ENCODE results near the gene NINJ1. TPM values are rescaled to one million over a fixed set of nuclear protein-coding genes. Genes with fewer than 3 reads are reported as not detected.

Gene NINJ1
- total RNA-seq, 1 donor from 2014 or later = 11.0 TPM

DNA sequence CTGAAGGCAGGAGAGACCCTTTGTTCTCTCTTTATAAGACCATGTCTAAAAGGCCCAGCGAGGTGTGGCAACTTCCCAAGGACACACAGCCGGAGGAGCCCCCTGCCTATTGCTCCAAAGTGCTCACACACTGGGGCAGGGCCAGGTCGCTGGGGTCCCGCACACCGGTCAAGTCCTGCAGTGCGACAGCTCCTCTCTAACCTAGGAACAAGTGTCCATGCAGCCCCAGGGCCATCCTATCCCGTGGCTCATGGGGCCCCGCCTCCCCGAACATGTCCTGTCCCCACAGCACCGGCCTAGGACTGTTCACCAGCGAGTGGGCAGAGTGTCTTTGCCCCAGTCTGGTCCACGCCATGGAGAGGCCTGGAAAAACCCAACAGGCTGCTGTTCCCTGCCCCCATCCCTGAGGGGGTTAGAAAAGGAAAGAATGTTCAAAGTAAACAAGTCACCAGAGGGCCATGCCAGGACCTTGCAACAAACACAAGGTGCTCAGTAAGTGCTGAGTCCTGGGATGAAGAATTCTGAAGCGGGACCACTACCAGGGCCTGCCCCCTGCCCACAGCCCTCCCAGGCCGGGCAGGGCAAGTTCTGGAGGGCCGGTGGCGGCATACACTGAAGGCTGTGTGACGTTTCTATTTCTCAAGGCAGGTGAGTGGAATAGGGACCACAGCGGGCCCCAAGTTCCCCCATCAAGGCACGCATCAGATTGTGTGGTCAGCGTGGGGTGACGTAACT lies 938 bp downstream of the NINJ1 start:
- TF ChIP-seq, protein P1, sequence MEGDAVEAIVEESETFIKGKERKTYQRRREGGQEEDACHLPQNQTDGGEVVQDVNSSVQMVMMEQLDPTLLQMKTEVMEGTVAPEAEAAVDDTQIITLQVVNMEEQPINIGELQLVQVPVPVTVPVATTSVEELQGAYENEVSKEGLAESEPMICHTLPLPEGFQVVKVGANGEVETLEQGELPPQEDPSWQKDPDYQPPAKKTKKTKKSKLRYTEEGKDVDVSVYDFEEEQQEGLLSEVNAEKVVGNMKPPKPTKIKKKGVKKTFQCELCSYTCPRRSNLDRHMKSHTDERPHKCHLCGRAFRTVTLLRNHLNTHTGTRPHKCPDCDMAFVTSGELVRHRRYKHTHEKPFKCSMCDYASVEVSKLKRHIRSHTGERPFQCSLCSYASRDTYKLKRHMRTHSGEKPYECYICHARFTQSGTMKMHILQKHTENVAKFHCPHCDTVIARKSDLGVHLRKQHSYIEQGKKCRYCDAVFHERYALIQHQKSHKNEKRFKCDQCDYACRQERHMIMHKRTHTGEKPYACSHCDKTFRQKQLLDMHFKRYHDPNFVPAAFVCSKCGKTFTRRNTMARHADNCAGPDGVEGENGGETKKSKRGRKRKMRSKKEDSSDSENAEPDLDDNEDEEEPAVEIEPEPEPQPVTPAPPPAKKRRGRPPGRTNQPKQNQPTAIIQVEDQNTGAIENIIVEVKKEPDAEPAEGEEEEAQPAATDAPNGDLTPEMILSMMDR (IDR thresholded peaks at IDR 0.05) = no peak
- ATAC-seq (ENCODE audit: low read depth) (no peak), DNase-seq (no peak)
- ChIA-PET POLR2A (interaction anchor here (0.5 to 2.6 kb wide), 7 partner anchors 11 to 433 kb away, joined by 3 to 15 read pairs (median 6); no protein-coding TSS in a partner anchor), CTCF (interaction anchor here (1.5 kb wide), 1 partner anchor 13 kb away, joined by 4 read pairs; no protein-coding TSS in a partner anchor)
- H3K4me3 Mint-ChIP-seq = peak overlapping the region; percentile 85
- no peaks in the 10 kb centered on the region for H3K27me3 Mint-ChIP-seq
- peak overlapping the region; percentile 46 for H3K27ac Mint-ChIP-seq
- peaks cover 43% of the 10 kb centered on the region for H3K4me1 Mint-ChIP-seq
- intact Hi-C loops (cut with micrococcal nuclease) = loop anchor here (10.0 kb wide), 2 partner anchors 322 to 432 kb away; partner anchors contain the start of genes FAM120A and FAM120AOS
- no peaks in the 10 kb centered on the region for H3K9me3 Mint-ChIP-seq
- no peaks in the 10 kb centered on the region for H3K36me3 Mint-ChIP-seq (ENCODE audit: low read depth)

DNA sequence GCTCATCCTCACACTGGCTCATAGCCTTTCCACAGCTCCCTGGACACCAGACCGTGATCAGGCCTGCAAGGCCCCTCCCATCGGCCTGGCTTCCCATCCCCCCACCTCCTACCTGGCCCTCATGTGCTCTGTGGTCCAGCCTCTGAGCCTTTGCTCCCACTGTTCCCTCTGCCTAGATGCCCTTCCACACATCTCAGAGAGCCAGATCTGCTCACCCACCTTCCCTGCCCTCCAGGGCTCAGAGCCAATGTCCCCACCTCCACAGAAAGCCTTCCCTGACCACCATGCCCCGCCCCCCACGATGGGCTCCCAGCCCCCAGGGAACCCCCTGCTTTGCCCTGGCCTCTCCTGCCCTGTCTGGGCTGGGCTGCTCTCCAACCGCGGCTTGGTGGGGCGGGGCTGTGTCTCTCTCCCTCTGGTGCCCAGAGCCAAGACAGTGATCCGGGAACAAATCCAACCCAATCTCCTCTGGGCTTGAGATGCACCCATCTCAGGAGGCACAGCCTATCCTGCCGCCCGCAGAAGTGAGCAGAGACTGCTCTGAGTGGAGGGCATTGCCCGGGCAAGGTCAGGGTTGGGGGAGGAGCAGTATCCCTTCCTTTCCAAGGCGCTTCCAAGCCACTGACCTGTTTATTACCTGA lies 1.6 kb downstream of the NINJ1 start:
- no peak for DNase-seq
- ChIA-PET POLR2A (no interaction called here), CTCF (no interaction called here)
- ATAC-seq (ENCODE audit: low read depth) = no peak
- intact Hi-C loops (cut with micrococcal nuclease) = loop anchor here (10.0 kb wide), 2 partner anchors 322 to 432 kb away; partner anchors contain the start of genes FAM120A and FAM120AOS
- Mint-ChIP-seq H3K4me1 (peaks cover 42% of the 10 kb centered on the region), H3K36me3 (ENCODE audit: low read depth) (no peaks in the 10 kb centered on the region), H3K27me3 (no peaks in the 10 kb centered on the region), H3K4me3 (peak overlapping the region; percentile 85), H3K27ac (no peak overlapping the region), H3K9me3 (no peaks in the 10 kb centered on the region)
- TF ChIP-seq, protein P1 (IDR thresholded peaks at IDR 0.05) = no peak

DNA sequence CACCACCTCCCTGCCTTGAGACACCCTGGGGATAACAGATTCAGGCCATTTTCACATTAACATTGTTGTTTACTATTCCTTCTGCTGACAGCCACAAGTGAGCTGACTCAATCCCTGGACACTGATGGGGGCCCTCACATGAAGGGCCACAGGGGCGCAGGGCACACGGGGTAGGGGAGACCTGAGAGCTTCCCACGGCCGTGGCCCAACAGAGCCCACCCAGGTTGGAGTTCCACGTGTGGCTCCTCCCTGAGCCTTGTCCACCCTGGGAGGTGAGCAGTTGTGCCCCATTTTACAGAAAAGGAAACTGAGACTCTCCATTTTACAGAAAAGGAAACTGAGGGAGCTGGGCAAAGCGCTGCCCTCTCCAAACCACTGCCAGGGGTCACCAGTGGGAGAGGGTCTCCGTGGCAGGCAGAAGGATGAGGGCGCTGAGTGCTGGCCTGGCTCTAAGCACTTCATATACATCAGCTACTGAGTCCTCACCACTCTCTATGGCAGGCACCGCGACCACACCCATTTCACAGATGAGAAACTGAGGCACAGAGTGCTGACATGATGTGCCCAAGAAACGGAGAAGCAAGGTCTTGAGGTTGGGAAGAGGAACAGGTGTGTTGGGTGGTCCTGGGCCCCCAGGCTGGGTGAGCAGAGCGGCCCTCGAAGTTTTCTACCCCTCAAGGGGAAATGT lies 2.3 kb downstream of the NINJ1 start:
- POLR2A ChIA-PET = no interaction called here
- Mint-ChIP-seq H3K4me3 (peak overlapping the region; percentile 53), H3K4me1 (peaks cover 43% of the 10 kb centered on the region), H3K9me3 (no peaks in the 10 kb centered on the region), H3K36me3 (ENCODE audit: low read depth) (no peaks in the 10 kb centered on the region), H3K27me3 (no peaks in the 10 kb centered on the region), H3K27ac (no peak overlapping the region)
- DNase-seq = no peak
- intact Hi-C loops (cut with micrococcal nuclease) = loop anchor here (10.0 kb wide), 2 partner anchors 323 to 433 kb away; partner anchors contain the start of genes FAM120A and FAM120AOS
- CTCF ChIA-PET = no interaction called here
- ATAC-seq (ENCODE audit: low read depth) = no peak
- TF ChIP-seq, protein P1 (IDR thresholded peaks at IDR 0.05) = no peak

DNA sequence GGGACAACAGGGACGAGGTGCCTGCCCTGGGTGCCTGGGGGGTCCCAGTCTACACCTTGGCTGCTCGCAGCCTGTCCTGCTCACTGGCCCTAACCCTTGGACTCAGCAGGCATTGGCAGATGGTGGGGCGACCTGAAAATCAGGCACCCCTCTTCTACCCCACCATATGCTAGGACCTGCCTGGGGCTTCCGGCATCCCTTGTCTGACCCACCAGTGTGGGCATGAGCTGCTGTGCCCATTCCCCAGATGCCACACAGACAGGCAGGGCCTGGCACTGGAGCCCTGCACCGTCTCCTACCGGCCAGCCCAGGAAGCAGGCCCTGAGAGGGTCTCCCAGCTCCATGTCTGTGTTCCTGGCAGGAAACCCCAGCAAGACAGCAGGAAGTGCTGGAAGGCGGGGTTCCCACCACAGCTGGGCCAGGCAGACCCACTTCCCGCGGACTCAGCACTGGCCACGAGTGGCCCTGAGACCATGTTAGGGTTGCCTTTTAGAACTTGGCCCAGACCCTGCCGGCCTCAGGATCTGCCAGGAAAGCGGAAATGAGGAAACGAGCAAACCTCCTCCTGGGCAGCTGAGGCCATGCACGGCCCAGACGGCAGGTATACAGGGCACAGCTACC lies 3.1 kb downstream of the NINJ1 start:
- no peak for DNase-seq
- Mint-ChIP-seq H3K27me3 (no peaks in the 10 kb centered on the region), H3K4me1 (peaks cover 38% of the 10 kb centered on the region), H3K9me3 (no peaks in the 10 kb centered on the region), H3K27ac (no peak overlapping the region), H3K36me3 (ENCODE audit: low read depth) (no peaks in the 10 kb centered on the region), H3K4me3 (no peak overlapping the region)
- ATAC-seq (ENCODE audit: low read depth) = no peak
- POLR2A ChIA-PET = no interaction called here
- TF ChIP-seq, protein P1 (IDR thresholded peaks at IDR 0.05) = no peak
- intact Hi-C loops (cut with micrococcal nuclease) = loop anchor here (10.0 kb wide), 2 partner anchors 324 to 434 kb away; partner anchors contain the start of genes FAM120A and FAM120AOS
- CTCF ChIA-PET = no interaction called here
